ENCODE measurements around the gene POLE4. TPM values are rescaled to one million over a fixed set of nuclear protein-coding genes. Genes with fewer than 3 reads are reported as not detected.

POLE4 gene
- total and polyA plus RNA-seq, 8 donors, result 40.5 to 78.0 (median 45.7) TPM

DNA sequence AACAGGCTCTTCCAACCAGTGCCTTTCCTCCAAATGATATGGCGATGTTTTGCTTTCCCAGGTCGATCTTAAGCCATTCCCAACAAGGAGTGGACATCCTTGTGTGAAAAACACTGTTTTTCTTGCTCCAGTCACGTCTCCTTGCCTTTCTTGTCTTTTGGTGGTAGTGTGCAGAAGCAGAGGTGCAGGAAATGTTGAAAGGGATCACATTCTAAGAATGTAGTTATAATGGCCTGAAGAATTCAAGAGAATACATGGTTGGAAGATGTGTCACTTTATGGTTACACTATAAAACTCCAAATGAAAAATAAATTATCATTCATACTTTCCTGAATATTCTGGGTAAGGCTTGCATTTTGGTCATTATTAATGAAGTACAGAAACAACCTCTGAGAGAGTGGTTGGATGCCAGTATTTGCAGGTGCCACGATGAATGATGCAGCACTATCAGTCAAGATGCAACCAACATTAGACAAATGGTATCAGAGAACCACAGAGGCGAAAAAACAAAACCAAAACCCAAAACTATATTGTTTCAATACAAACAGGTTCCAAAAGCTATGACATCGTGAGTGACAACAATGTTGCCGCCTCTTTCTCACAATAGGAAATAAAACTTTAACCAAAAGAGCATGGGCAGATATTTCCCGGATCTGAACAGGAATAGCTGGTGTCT is 27.5 kb upstream of the POLE4 start:
- no peak overlapping the region for H3K27ac ChIP-seq
- TF ChIP-seq, protein P1, sequence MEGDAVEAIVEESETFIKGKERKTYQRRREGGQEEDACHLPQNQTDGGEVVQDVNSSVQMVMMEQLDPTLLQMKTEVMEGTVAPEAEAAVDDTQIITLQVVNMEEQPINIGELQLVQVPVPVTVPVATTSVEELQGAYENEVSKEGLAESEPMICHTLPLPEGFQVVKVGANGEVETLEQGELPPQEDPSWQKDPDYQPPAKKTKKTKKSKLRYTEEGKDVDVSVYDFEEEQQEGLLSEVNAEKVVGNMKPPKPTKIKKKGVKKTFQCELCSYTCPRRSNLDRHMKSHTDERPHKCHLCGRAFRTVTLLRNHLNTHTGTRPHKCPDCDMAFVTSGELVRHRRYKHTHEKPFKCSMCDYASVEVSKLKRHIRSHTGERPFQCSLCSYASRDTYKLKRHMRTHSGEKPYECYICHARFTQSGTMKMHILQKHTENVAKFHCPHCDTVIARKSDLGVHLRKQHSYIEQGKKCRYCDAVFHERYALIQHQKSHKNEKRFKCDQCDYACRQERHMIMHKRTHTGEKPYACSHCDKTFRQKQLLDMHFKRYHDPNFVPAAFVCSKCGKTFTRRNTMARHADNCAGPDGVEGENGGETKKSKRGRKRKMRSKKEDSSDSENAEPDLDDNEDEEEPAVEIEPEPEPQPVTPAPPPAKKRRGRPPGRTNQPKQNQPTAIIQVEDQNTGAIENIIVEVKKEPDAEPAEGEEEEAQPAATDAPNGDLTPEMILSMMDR (IDR thresholded peaks at IDR 0.05), result no peak
- no peak overlapping the region for H3K4me3 ChIP-seq
- no peak for DNase-seq
- no peak for ATAC-seq
- peaks cover 0 to 11% of the 10 kb centered on the region in 2 donors for H3K36me3 ChIP-seq
- no peaks in the 10 kb centered on the region for H3K27me3 ChIP-seq
- H3K4me1 ChIP-seq, result no peaks in the 10 kb centered on the region
- no peaks in the 10 kb centered on the region for H3K9me3 ChIP-seq
- intact Hi-C loops (cut with DNase I), result no loop called here

DNA sequence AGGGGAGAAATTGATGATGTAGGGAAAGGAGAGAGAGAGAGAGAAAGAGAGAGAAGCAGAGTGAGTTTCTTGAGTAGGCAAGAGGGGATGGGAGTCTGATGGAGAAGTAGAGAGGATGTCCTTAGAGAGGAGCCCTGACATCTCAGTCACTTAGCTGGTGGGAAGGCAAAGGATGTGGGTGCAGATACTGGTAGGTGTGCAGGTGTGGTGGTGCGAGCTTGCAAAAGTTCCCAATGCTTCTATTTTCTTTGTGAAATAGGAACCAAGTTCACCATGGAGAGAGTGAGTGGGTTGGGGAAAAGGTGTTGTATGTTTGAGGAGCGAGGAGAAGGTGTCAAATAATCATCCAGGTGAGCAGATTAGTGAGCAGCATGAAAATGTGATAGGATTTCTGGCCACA is 26.5 kb upstream of the POLE4 start:
- peaks cover 0 to 11% of the 10 kb centered on the region in 2 donors for H3K36me3 ChIP-seq
- no peaks in the 10 kb centered on the region for H3K9me3 ChIP-seq
- H3K4me1 ChIP-seq, result no peaks in the 10 kb centered on the region
- no peak overlapping the region for H3K4me3 ChIP-seq
- intact Hi-C loops (cut with DNase I), result no loop called here
- no peak for ATAC-seq
- no peak overlapping the region for H3K27ac ChIP-seq
- TF ChIP-seq, protein P1 (IDR thresholded peaks at IDR 0.05), result no peak
- DNase-seq, result no peak
- H3K27me3 ChIP-seq, result no peaks in the 10 kb centered on the region

DNA sequence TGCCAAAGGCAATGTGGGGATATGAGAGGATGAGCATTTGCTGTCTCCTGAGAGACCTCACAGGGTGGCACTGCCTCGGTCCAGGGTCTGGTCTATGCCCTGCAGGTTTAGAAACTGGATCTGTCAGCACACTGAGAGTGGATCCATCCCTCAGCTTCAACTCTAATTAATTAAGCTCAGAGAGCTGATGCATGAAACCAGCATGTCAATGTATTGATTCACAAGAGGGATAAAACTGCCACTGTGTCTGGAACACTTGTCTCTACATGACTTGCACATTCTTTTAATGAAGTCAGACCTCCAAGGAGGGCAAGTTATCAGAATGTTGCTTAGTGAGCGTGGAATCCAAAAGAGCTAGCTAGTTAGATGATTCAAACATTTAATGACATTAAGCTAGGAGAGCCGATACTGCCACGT is 22.5 kb upstream of the POLE4 start:
- DNase-seq, result no peak
- H3K27ac ChIP-seq, result no peak overlapping the region
- H3K4me3 ChIP-seq, result no peak overlapping the region
- no peaks in the 10 kb centered on the region for H3K27me3 ChIP-seq
- H3K4me1 ChIP-seq, result no peaks in the 10 kb centered on the region
- intact Hi-C loops (cut with DNase I), result no loop called here
- TF ChIP-seq, protein P1 (IDR thresholded peaks at IDR 0.05), result no peak
- no peak for ATAC-seq
- H3K9me3 ChIP-seq, result no peaks in the 10 kb centered on the region
- no peaks in the 10 kb centered on the region for H3K36me3 ChIP-seq

DNA sequence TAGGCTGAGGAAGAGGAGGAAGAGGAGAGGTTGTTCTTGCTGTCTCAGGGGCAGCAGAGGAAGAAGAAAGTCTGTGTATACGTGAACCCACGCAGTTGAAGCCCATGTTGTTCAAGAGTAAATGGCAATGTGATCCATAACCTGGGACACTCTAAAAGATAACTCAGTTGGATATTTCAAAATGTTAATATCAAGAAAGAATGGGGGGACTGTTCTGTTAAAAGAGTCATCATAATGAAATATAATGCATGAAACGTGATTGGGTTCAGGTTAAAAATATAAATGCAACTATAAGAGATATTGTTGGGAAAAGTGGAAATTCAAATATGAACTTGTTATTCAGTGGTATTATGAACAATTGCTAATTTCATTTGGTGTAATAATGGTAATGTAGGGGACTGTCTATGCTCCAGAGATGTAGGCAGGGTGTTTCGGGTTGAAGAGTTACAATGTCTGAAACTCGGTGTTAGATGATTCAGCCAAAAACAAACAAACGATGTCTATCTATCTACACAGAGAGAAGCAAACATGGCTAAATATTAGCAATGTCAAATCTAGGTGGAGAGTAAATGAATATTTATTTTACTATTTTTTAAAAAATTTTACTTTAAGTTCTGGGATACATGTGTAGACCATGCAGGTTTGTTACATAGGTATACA is 21.1 kb upstream of the POLE4 start:
- H3K4me1 ChIP-seq, result no peaks in the 10 kb centered on the region
- DNase-seq (no peak), ATAC-seq (no peak)
- intact Hi-C loops (cut with DNase I), result no loop called here
- no peak overlapping the region for H3K4me3 ChIP-seq
- TF ChIP-seq, protein P1 (IDR thresholded peaks at IDR 0.05), result no peak
- no peaks in the 10 kb centered on the region for H3K36me3 ChIP-seq
- H3K27me3 ChIP-seq, result no peaks in the 10 kb centered on the region
- no peak overlapping the region for H3K27ac ChIP-seq
- H3K9me3 ChIP-seq, result no peaks in the 10 kb centered on the region

DNA sequence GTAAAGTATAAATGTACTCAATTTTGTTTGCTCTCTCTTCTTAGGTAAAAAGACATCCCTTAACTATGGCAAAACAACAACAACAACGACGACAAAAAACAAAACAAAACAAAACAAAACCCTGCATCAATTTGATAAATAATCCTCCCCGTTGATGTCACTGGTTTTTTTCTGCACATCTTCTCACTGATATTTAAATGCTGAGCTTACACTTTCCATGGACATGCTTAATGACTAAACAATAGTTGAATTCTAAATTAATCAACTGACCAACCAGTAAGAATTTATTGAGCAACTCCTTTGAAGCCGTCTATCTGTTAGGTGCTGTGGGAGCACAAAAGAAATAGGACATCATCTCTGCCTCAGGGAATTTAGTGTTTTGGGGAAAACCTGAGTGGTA is 20.2 kb upstream of the POLE4 start:
- H3K27me3 ChIP-seq, result no peaks in the 10 kb centered on the region
- H3K4me3 ChIP-seq, result no peak overlapping the region
- ATAC-seq (no peak), DNase-seq (no peak)
- no peaks in the 10 kb centered on the region for H3K4me1 ChIP-seq
- intact Hi-C loops (cut with DNase I), result no loop called here
- H3K36me3 ChIP-seq, result no peaks in the 10 kb centered on the region
- no peaks in the 10 kb centered on the region for H3K9me3 ChIP-seq
- TF ChIP-seq, protein P1 (IDR thresholded peaks at IDR 0.05), result no peak
- no peak overlapping the region for H3K27ac ChIP-seq
